Measurements from ENCODE around the gene SLC25A11.

The SLC25A11 gene

DNA sequence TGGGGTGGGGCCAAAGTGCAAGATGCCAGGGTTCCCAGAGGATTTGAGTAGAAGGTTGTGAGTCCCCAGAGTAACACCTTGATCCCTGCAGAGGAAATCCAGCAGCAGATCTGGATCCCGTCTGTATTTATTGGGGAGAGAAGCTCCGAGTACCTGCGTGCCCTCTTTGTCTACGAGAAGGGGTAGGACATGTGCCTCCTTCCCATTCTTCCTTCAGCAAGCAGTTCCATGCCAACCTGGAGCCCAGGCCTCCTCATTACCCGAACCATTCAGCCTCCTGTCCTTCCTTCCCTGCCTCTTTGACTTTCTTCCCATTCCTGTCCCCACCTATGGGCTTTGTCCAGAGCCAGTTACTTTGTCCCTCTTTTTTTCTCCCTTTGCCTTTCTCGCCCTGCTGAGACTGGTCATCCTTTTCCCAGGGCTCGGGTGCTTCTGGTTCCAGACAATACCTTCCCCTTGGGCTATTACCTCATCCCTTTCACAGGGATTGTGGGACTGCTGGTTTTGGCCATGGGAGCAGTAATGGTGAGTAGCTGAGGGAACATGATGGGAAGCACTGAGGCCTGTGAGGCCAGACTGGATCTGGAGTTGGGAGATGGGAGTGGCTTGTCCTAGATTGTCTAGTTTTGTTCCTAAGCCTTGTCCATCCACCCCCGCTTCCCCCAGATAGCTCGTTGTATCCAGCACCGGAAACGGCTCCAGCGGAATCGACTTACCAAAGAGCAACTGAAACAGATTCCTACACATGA lies 3.1 kb upstream of the SLC25A11 start:
- DNase-seq (ENCODE audit: extremely low spot score) = no peak
- ChIA-PET POLR2A (interaction anchor here (0.6 to 0.8 kb wide), 2 partner anchors 25 to 1157 kb away, joined by 3 to 5 read pairs; partner anchors contain the start of gene SPAG7), CTCF (interaction anchor here (1.4 kb wide), 1 partner anchor 10 kb away, joined by 3 read pairs; no protein-coding TSS in a partner anchor)
- no peak for TF ChIP-seq CTCF (IDR thresholded peaks at IDR 0.05; ENCODE audit: control extremely low read depth, extremely low read depth, low read depth, missing control alignments)

DNA sequence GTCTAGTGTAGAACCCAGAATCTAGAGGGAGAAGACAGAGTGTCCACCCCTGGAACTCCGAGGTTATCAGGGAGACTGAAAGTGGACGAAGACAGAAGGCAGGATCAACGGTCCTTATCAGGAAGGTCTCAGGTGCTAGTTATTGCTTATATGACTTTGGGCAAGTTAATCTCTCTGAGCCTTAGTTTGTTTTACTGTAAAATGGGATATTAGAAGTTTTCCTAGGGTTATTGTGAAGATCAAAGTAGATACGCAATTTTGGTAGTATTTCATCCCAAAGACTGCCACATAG lies 1.4 kb upstream of the SLC25A11 start:
- TF ChIP-seq CTCF (IDR thresholded peaks at IDR 0.05; ENCODE audit: control extremely low read depth, extremely low read depth, low read depth, missing control alignments) = no peak
- DNase-seq (ENCODE audit: extremely low spot score) = no peak
- ChIA-PET CTCF (no interaction called here), POLR2A (no interaction called here)

GRCh38 chr17:4940555-4941318 lies 891 bp upstream of the SLC25A11 start:
- POLR2A ChIA-PET = interaction anchor here (0.5 to 1.8 kb wide), 9 partner anchors 11 to 285 kb away, joined by 3 to 25 read pairs (median 5); partner anchors contain the start of genes C17orf107 and SPAG7
- DNase-seq (ENCODE audit: extremely low spot score) = no peak
- CTCF ChIA-PET = interaction anchor here (1.0 to 2.3 kb wide), 4 partner anchors 15 to 122 kb away, joined by 3 to 12 read pairs (median 3); no protein-coding TSS in a partner anchor
- TF ChIP-seq CTCF (IDR thresholded peaks at IDR 0.05; ENCODE audit: control extremely low read depth, extremely low read depth, low read depth, missing control alignments) = no peak

DNA sequence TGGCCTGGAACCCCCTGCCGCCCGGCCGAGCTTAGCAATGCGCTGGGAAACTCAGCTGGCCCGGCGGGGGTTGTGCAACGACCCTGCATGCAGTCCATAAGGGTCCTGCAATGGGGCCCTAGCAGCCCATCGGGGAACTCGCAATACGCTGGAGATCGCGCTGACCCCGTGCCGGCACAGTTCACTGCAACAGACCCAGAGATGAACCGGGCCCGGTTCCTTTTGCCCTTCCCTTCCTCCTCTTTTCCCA lies 375 bp downstream of the SLC25A11 start:
- DNase-seq (ENCODE audit: extremely low spot score) = no peak
- CTCF ChIA-PET = interaction anchor here (1.0 to 2.3 kb wide), 7 partner anchors 13 to 124 kb away, joined by 3 to 12 read pairs (median 3); partner anchors contain the start of gene CAMTA2
- POLR2A ChIA-PET = interaction anchor here (0.5 to 1.8 kb wide), 11 partner anchors 9 to 286 kb away, joined by 3 to 25 read pairs (median 6); partner anchors contain the start of genes C17orf107, PFN1 and SPAG7
- TF ChIP-seq CTCF (IDR thresholded peaks at IDR 0.05; ENCODE audit: control extremely low read depth, extremely low read depth, low read depth, missing control alignments) = no peak

DNA sequence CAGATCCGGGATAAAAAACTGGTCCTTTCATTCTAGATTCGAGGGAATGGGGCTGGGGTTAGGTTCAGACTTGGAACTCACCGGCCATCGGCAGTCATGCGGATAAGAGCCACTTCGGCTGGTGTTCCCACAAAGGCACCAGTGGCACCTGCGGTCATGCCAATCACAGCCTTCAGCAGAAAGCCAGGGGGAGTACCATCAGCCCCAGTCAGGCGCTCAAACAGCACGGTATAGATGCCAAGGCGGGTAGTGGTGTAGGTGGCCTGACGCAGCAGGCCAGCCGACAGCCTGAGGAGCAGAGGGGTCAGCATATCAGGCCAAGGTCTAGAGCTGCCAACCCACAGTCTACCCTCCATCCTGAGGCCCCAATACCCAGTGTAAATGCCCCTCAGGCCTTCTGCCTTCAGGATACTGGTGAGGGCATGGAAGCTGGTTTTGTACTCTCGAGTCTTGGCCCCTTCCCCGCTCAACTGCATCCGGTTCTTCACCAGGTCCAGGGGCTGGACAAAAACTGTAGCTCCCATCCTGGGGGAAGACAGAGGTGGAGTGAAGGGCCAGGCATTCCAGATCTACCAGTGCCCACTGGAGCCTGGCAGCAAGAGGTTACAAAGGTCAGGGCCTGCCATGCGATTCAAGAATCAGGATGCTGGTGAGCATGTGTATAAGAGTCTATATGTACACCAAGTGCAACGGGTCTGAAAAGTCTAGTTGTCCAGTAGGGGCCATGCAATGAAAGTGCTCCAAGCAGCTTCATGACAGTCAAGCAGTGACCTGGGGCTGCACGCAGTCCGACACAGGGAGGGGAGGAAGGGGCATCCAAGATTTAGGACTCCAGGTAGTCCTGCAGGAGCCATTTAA lies 929 bp downstream of the SLC25A11 start:
- TF ChIP-seq CTCF (IDR thresholded peaks at IDR 0.05; ENCODE audit: control extremely low read depth, extremely low read depth, low read depth, missing control alignments) = no peak
- DNase-seq (ENCODE audit: extremely low spot score) = no peak
- ChIA-PET POLR2A (interaction anchor here (0.8 to 1.8 kb wide), 6 partner anchors 10 to 39 kb away, joined by 4 to 25 read pairs (median 7); partner anchors contain the start of genes C17orf107, PFN1 and SPAG7), CTCF (interaction anchor here (1.0 to 2.3 kb wide), 6 partner anchors 13 to 49 kb away, joined by 3 to 12 read pairs (median 3); partner anchors contain the start of gene CAMTA2)

DNA sequence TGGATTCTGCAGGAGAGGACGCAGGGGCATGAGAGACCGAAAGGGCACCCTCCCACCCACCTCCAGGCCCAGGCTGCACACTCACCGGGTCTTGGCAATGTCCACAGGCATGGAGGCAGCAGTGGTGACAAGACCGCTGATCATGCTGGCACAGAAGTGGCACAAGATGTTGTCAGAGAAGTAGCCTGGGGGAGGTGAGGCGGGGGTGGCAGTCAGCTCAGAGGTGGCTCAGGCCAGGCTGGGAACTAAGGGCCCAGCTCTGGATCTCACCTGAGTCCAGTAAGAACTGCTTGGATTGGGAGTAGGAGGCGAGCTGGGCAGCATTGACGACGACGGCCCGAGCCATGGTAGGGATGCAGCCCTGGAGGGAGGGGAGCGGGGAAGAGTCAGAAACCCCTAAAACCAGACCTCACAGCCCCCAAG lies 1.8 kb downstream of the SLC25A11 start:
- no peak for TF ChIP-seq CTCF (IDR thresholded peaks at IDR 0.05; ENCODE audit: control extremely low read depth, extremely low read depth, low read depth, missing control alignments)
- ChIA-PET CTCF (interaction anchor here (1.4 kb wide), 1 partner anchor 29 kb away, joined by 6 read pairs; no protein-coding TSS in a partner anchor), POLR2A (no interaction called here)
- DNase-seq (ENCODE audit: extremely low spot score) = no peak
